Thoracic aorta (tissue), 2 donors: Measurements from ENCODE around the gene ZNF638. TPM values are rescaled to one million over a fixed set of nuclear protein-coding genes. Genes with fewer than 3 reads are reported as not detected.
A peak's percentile ranks its signal among the peaks of the same experiment; 100 is the strongest.

Source experiments
- ATAC-seq: fragments of 150-250 bp; one replicate; pipeline ENCODE4 v1.8.0; 2017; ENCODE audit warnings: low read depth; ENCODE audit not compliant: insufficient number of reproducible peaks, low FRiP score
- DNase-seq: peaks from one replicate; pipeline ENCODE4 v3.0.0-alpha.2; 2020; ENCODE audit warnings: low spot score
- H3K27ac ChIP-seq, 2 donors: fragments of 200-600 bp; sonication (generic); 1 replicate in 1 of 2; 2 replicates in 1 of 2; pipeline ENCODE4 v1.5.1; 2016; ENCODE audit warnings: mild to moderate bottlenecking in 2 of 2, moderate library complexity in 2 of 2
- H3K27me3 ChIP-seq: fragments of 200-600 bp; sonication (generic); replicated peaks from 2 replicates; pipeline ENCODE4 v1.6.0; 2016; ENCODE audit warnings: mild to moderate bottlenecking; ENCODE audit not compliant: insufficient read depth
- H3K36me3 ChIP-seq: fragments of 200-600 bp; sonication (generic); one replicate; pipeline ENCODE4 v1.5.1; 2016
- H3K4me1 ChIP-seq, 2 donors: fragments of 200-600 bp; sonication (generic); 1 replicate in 1 of 2; 2 replicates in 1 of 2; pipeline versions ENCODE4 v1.5.1 to v1.6.0; 2016; ENCODE audit warnings: low read depth in 2 of 2, mild to moderate bottlenecking in 1 of 2; ENCODE audit not compliant: control insufficient read depth in 1 of 2
- H3K4me3 ChIP-seq: fragments of 200-600 bp; sonication (generic); 2 replicates; pipeline ENCODE4 v1.5.1; 2016; ENCODE audit warnings: mild to moderate bottlenecking
- H3K9me3 ChIP-seq: fragments of 200-600 bp; sonication (generic); 2 replicates; pipeline ENCODE4 v1.5.1; 2016
- CTCF ChIP-seq: fragments of 200-600 bp; sonication (generic); IDR thresholded peaks from one replicate; pipeline ENCODE4 v1.5.1; 2019; ENCODE audit warnings: antibody characterized with exemption
- total RNA-seq, 2 donors: library from RNA; depleted of rRNA; stranded (reverse); fragments of >200 nt; gene quantifications; one replicate each; pipeline versions ENCODE4 v1.1.0 to v1.2.3, GENCODE V29; 2016

ZNF638 gene
- total RNA-seq, 2 donors from 2014 or later: 162 to 230 TPM

DNA sequence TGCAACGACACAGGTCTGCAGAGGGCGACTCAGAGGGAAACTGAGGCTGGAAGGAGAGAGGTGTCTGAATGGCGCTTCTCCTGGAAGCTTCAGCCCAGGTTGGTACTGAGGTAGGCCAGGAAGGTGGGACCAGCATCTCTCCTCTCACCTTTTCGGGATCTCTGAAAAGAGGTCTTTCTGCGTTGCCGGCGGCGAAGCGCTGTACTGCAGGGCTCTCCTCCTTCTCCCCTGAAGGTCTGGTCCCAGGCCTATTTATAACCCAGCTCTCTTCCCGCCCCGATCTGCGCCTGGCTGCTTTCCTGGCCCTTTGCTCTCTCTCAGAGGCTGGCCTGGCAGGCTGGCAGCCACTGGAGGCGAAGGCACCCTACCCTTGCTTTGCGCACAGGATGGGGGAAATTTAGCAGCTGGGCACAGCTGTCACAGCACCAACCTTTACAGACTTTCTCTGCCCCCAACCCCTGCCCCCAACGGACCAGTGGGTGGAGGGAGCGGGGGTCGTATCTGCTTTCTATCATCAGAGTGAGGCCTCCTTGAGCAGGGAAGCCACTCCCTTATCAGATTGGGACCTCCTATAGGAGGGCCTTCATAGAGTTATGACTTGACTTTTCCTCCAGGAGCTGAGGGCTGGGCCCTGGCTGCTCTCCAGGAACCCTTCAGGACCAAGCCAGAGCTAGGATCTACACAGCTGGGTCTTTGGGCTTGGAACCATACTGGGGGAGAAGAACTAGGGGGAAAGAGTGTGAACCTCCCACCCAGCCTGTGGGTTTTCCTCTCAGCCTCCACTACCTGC, 122.8 kb downstream of the ZNF638 start:
- Histone ChIP-seq H3K27ac (peak overlapping the region; percentile 28 to 41), H3K36me3 (no peaks in the 10 kb centered on the region), H3K4me1 (peaks cover 22 to 82% of the 10 kb centered on the region in 2 donors), H3K27me3 (no peaks in the 10 kb centered on the region), H3K4me3 (peak overlapping the region; percentile 79), H3K9me3 (no peaks in the 10 kb centered on the region)
- peak; percentile 38 for TF ChIP-seq CTCF
- DNase-seq (no peak), ATAC-seq (no peak)

DNA sequence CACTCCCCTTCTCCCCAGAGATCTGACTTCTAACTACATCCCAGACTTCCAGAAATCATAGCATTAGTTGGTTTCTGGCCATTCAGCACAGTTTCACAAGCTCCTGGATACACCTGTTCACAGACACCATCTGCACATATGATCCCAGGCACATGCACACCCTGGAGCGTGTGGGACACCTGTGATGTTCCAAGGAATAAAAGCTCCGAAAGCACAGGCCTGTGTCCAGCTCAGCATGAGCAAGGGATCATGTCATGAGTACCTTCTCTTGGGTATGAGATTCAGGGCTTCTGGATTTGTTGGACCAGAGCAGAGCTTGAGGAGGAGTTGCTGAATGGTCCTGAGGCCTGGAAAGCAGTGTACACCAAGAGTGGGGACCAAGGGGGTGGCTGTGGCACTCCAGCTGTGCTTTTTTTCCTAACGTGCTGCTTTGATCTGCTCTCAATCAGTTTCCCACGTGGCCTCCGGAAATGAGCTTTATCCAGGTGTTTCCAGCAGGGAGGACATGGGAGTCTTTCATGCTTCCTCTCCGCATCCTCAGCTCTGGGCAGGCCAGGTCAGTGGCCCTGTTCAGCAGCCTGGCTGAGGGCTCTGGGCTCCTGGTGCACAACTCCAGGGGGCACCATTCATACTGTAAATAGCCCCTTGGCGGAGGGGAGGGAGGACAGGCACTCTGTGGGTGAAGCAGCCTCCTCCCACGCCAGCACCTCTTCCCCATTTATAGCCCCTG, 123.6 kb downstream of the ZNF638 start:
- no peak for DNase-seq
- H3K36me3 ChIP-seq: no peaks in the 10 kb centered on the region
- no peak overlapping the region for H3K4me3 ChIP-seq
- H3K9me3 ChIP-seq: no peaks in the 10 kb centered on the region
- peak overlapping the region in 1 of 2 donors; percentile 38 for H3K27ac ChIP-seq
- H3K27me3 ChIP-seq: no peaks in the 10 kb centered on the region
- no peak for ATAC-seq
- peaks cover 22 to 82% of the 10 kb centered on the region in 2 donors for H3K4me1 ChIP-seq
- no peak for TF ChIP-seq CTCF

DNA sequence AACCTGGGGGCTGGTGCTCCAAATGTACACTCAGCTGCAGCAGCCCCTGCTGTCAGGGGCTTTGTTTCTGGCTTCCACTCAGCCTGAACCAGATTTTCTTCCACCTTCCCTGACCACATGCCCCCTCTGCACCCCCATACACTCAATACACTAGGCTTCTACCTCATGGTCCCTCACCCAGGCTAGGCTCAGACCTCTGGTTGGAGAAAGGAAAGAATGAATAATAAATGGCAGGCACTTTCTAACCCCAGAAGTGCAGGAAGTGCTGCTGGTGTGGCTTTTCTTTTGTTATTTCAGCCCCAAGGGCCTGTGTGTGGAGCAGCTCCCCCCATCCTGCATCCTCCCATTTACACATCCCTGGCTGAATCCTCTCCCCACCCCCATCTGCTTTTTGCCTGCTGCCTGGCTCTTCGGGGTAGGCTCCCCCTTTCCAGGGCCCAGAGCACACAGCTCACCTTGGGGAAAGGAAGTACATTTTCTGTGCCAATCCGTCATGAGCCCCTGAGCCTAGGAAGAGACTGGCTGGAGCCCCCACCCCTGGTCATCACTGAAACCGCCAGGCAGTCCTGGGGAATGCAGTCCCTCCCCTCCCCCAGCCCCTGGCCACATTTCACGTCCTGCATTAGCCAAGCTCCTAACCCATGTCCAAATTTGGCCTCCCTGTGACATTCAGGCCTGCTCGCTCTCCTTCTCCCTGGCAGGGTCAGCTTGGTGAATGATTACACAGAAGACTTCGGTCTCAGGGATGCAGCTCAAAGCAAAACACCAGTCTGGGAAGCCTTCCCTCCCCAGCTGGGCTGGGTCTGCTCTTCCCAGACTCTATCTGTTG, 124.4 kb downstream of the ZNF638 start:
- ATAC-seq: no peak
- Histone ChIP-seq H3K4me1 (peaks cover 22 to 78% of the 10 kb centered on the region in 2 donors), H3K27me3 (no peaks in the 10 kb centered on the region), H3K27ac (peak overlapping the region; percentile 32 to 66), H3K9me3 (no peaks in the 10 kb centered on the region), H3K36me3 (no peaks in the 10 kb centered on the region), H3K4me3 (no peak overlapping the region)
- no peak for TF ChIP-seq CTCF
- DNase-seq: no peak

DNA sequence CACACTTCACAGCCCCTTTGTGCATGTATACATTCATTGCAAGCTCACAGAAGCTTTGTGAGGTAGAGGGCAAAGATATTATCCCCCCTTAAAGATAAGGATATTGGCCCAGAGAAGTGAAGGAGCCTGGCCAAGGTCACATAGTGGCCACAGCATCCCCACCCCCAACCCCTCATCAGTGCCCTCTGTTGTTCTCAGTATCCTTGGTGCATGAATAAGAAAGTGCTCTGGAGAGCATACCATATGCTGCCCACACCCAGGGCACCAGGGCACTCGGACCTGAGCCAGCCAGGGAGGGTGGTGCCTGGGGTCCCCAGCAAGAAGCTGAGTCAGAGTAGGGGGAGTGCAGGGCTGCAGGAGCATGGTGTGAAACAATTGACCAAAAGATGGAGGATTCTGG, 125.0 kb downstream of the ZNF638 start:
- DNase-seq (no peak), ATAC-seq (no peak)
- Histone ChIP-seq H3K36me3 (no peaks in the 10 kb centered on the region), H3K4me1 (peaks cover 22 to 72% of the 10 kb centered on the region in 2 donors), H3K27me3 (no peaks in the 10 kb centered on the region), H3K4me3 (no peak overlapping the region), H3K9me3 (no peaks in the 10 kb centered on the region), H3K27ac (peak overlapping the region; percentile 32 to 66)
- no peak for TF ChIP-seq CTCF
